GM19438 (cell line): ENCODE results near the gene TET2.

Experiments
- ATAC-seq: cut with Tn5 transposase; IDR thresholded peaks from one replicate; pipeline ENCODE4 v1.9.1; 2021; ENCODE audit warnings: low read depth; ENCODE audit not compliant: unreplicated experiment

Gene TET2

GRCh38 chr4:105230287-105230686 is 83.6 kb downstream of the TET2 start:
- no peak for ATAC-seq

GRCh38 chr4:105232374-105232773 is 85.7 kb downstream of the TET2 start:
- no peak for ATAC-seq

GRCh38 chr4:105234582-105234981 is 87.9 kb downstream of the TET2 start:
- no peak for ATAC-seq

- peak; percentile 86 for ATAC-seq
Observed at GRCh38 chr4:105236202-105236915, 89.7 kb downstream of the TET2 start.

GRCh38 chr4:105236916-105237311 is 90.2 kb downstream of the TET2 start:
- ATAC-seq, result peak; percentile 17

- no peak for ATAC-seq
Observed at GRCh38 chr4:105240037-105240436, 93.4 kb downstream of the TET2 start.

- ATAC-seq, result no peak
Observed at GRCh38 chr4:105241451-105241850, 94.8 kb downstream of the TET2 start.

- ATAC-seq, result no peak
Observed at GRCh38 chr4:105243446-105243845, 96.8 kb downstream of the TET2 start.

- no peak for ATAC-seq
Observed at GRCh38 chr4:105246712-105247111, 100.0 kb downstream of the TET2 start.

GRCh38 chr4:105248613-105249012 is 101.9 kb downstream of the TET2 start:
- ATAC-seq, result no peak

GRCh38 chr4:105257817-105258495 is 111.3 kb downstream of the TET2 start:
- no peak for ATAC-seq

GRCh38 chr4:105265689-105266088 is 119.0 kb downstream of the TET2 start:
- no peak for ATAC-seq

- no peak for ATAC-seq
Observed at GRCh38 chr4:105267280-105267679, 120.6 kb downstream of the TET2 start.

GRCh38 chr4:105272002-105272401 is 125.3 kb downstream of the TET2 start:
- no peak for ATAC-seq

GRCh38 chr4:105273230-105273629 is 126.6 kb downstream of the TET2 start:
- ATAC-seq, result no peak

- no peak for ATAC-seq
Observed at GRCh38 chr4:105274090-105274489, 127.4 kb downstream of the TET2 start.

- no peak for ATAC-seq
Observed at GRCh38 chr4:105274504-105274903, 127.8 kb downstream of the TET2 start.

- no peak for ATAC-seq
Observed at GRCh38 chr4:105276361-105277104, 129.9 kb downstream of the TET2 start.

GRCh38 chr4:105277702-105278101 is 131.0 kb downstream of the TET2 start:
- ATAC-seq, result no peak

- ATAC-seq, result no peak
Observed at GRCh38 chr4:105279314-105279713, 132.6 kb downstream of the TET2 start.

GRCh38 chr4:105280338-105281123 is 133.9 kb downstream of the TET2 start:
- no peak for ATAC-seq
